ENCODE data around the gene NOP14. TPM values are rescaled to one million over a fixed set of nuclear protein-coding genes. Genes with fewer than 3 reads are reported as not detected.
"Not testable (repeated sequence)": the region's sequence is repeated elsewhere in the genome, so short reads cannot be mapped to it uniquely, and the experiment has no call there.

Gene NOP14
- total and polyA plus RNA-seq, 2 of the 8 experiments (the other 6 are each of a cell fraction or from before 2014, with no cell fraction given): 8.6 to 45.3 TPM

GRCh38 chr4:2960450-2960849 is 2.8 kb downstream of the NOP14 start:
- CTCF ChIA-PET (ENCODE audit: partially characterized antibody): not testable (repeated sequence)

More at GRCh38 chr4:2960450-2960849, 2.8 kb downstream of the NOP14 start:
- not testable (repeated sequence) for H3K4me3 ChIP-seq (ENCODE audit: extremely low read depth in 1 of 4, insufficient read depth in 2 of 4, low read depth in 3 of 4, low read length in 4 of 4); H2BK5ac ChIP-seq (ENCODE audit: low read depth, low read length); H3K9ac ChIP-seq (replicated peaks in 1 of 4; ENCODE audit: extremely low read depth in 1 of 4, low read depth in 3 of 4, low read length in 3 of 4); H3K14ac ChIP-seq (ENCODE audit: insufficient read length); H2BK20ac ChIP-seq (ENCODE audit: low read length); H2AFZ ChIP-seq (ENCODE audit: low read length); DNase-seq (ENCODE audit: low read depth in 1 of 2, low spot score in 2 of 2); H3K56ac ChIP-seq (replicated peaks; ENCODE audit: insufficient read length, low read depth, low read length); H2BK15ac ChIP-seq (ENCODE audit: low read length); H3K18ac ChIP-seq (ENCODE audit: extremely low read depth, low read length); H3K27ac ChIP-seq (ENCODE audit: low read depth, low read length); H2AK5ac ChIP-seq (ENCODE audit: low read depth, low read length); H4K8ac ChIP-seq (ENCODE audit: extremely low read depth, insufficient read depth, low read length); H2BK12ac ChIP-seq (ENCODE audit: low read depth, low read length); H4K20me1 ChIP-seq (replicated peaks in 1 of 2; ENCODE audit: control insufficient read depth in 1 of 2, insufficient read depth in 2 of 2, low read length in 2 of 2); H4K91ac ChIP-seq (replicated peaks; ENCODE audit: insufficient read length, low read length); H3K4me1 ChIP-seq (replicated peaks in 1 of 4; ENCODE audit: control insufficient read depth in 3 of 4, insufficient read depth in 4 of 4, low read length in 3 of 4); H3K4me2 ChIP-seq (ENCODE audit: insufficient read depth in 1 of 2, low read depth in 2 of 2, low read length in 2 of 2); H3K4ac ChIP-seq (replicated peaks; ENCODE audit: insufficient read length, low read depth, low read length); H3K27me3 ChIP-seq (replicated peaks in 1 of 4; ENCODE audit: control insufficient read depth in 3 of 4, extremely low read depth in 1 of 4, insufficient read depth in 3 of 4, low read length in 3 of 4); H3K79me1 ChIP-seq (ENCODE audit: low read depth, low read length); H4K5ac ChIP-seq (ENCODE audit: insufficient read length, low read depth, low read length); H3K23ac ChIP-seq (ENCODE audit: insufficient read length); FAIRE-seq; H2BK120ac ChIP-seq (replicated peaks; ENCODE audit: low read depth, low read length)
- WGBS, 2 experiments (ENCODE audit: extremely low coverage in 1 of 2, insufficient coverage in 1 of 2, insufficient read length in 1 of 2, insufficient replicate concordance in 2 of 2, low coverage in 1 of 2, low lambda C conversion rate in 2 of 2, missing lambda C conversion rate in 1 of 2): 92% methylated on average over 4 of the region's 4 CpGs; no CpG with 5 or more reads in 1 of the 2 experiments
- POLR2A ChIA-PET (ENCODE audit: partially characterized antibody): interaction anchor here (1.3 kb wide), 1 partner anchor 16 kb away, joined by 3 read pairs; no protein-coding TSS in a partner anchor
- peaks cover 22 to 39% (median 27%) of the 10 kb centered on the region in 4 experiments for H3K36me3 ChIP-seq (ENCODE audit: control insufficient read depth in 2 of 4, insufficient read depth in 4 of 4, low read length in 3 of 4)
- H3K79me2 ChIP-seq (ENCODE audit: control insufficient read depth in 1 of 2, insufficient read depth in 2 of 2, low read length in 2 of 2): peaks cover 2 to 43% of the 10 kb centered on the region in 2 experiments; a peak in 3 of 4 replicates
- H3K23me2 ChIP-seq (ENCODE audit: low read depth, low read length): peaks cover 16% of the 10 kb centered on the region; the same call in 1 of the 2 replicates
- H3K9me3 ChIP-seq (ENCODE audit: insufficient read depth in 2 of 2, low read depth in 1 of 2, low read length in 1 of 2): peaks cover 12 to 14% of the 10 kb centered on the region in 2 experiments
